K562 (cell line): ENCODE measurements around the gene OLFML3.

Source experiments
- BCLAF1 ChIP-seq, 2 experiments: fragments of 450-650 bp in 1 of 2; IDR thresholded peaks; 2 replicates each; pipeline ENCODE4 v1.6.1; 2011 to 2017; ENCODE audit warnings: low read depth in 2 of 2, antibody characterized with exemption in 1 of 2, borderline replicate concordance in 1 of 2, low read length in 1 of 2, mild to moderate bottlenecking in 1 of 2, mixed read lengths in 1 of 2; ENCODE audit not compliant: control insufficient read depth in 1 of 2
- CHD2 ChIP-seq: IDR thresholded peaks from 2 replicates; pipeline ENCODE4 v1.6.1; 2011; ENCODE audit warnings: low read depth, low read length
- CHD4 ChIP-seq: fragments of 200-600 bp; sonication (generic); IDR thresholded peaks from 3 replicates; pipeline ENCODE4 v1.6.1; 2012; ENCODE audit warnings: low read depth, mild to moderate bottlenecking, mixed read lengths, low read length, inconsistent platforms; ENCODE audit not compliant: insufficient read depth, insufficient replicate concordance, poor library complexity, severe bottlenecking
- FIP1L1 ChIP-seq: fragments of 200-400 bp; formaldehyde crosslinking; IDR thresholded peaks from 2 replicates; pipeline ENCODE4 v1.6.1; 2018; ENCODE audit warnings: mild to moderate bottlenecking, low read depth, low read length; ENCODE audit not compliant: poor library complexity, severe bottlenecking
- IRF1 ChIP-seq: sonication (generic); formaldehyde crosslinking; IDR thresholded peaks from 2 replicates; pipeline ENCODE4 v1.8.0; 2022; ENCODE audit warnings: missing genetic modification reagents, mild to moderate bottlenecking, borderline replicate concordance
- NBN ChIP-seq: fragments of 450-650 bp; IDR thresholded peaks from 2 replicates; pipeline ENCODE4 v1.6.1; 2016; ENCODE audit warnings: low read depth, mild to moderate bottlenecking
- PREB ChIP-seq: sonication (generic); formaldehyde crosslinking; IDR thresholded peaks from 2 replicates; pipeline ENCODE4 v1.8.1; 2023; ENCODE audit warnings: mild to moderate bottlenecking, missing genetic modification reagents
- REST ChIP-seq, 2 experiments: fragments of 450-650 bp; formaldehyde crosslinking in 1 of 2; IDR thresholded peaks; 2 replicates each; pipeline versions ENCODE4 v1.4.0 to v1.6.1; 2014 to 2020; ENCODE audit warnings: mild to moderate bottlenecking in 2 of 2, borderline replicate concordance in 1 of 2, low read depth in 1 of 2
- ZBTB8A ChIP-seq: fragments of 450-650 bp; IDR thresholded peaks from 2 replicates; pipeline ENCODE4 v1.6.1; 2018; ENCODE audit warnings: mild to moderate bottlenecking, moderate library complexity; ENCODE audit not compliant: partially characterized antibody
- ZEB2 ChIP-seq: fragments of 450-650 bp; IDR thresholded peaks from 2 replicates; pipeline ENCODE4 v1.6.1; 2016
- ZNF668 ChIP-seq: fragments of 250-450 bp; sonication (Bioruptor Pico); IDR thresholded peaks from 2 replicates; pipeline ENCODE4 v1.8.0; 2022; ENCODE audit warnings: mild to moderate bottlenecking, inconsistent platforms

- TF ChIP-seq ZNF668 (CRISPR knock-in tag) = no peak
- no peak for TF ChIP-seq CHD2
- TF ChIP-seq FIP1L1 = no peak
- TF ChIP-seq ZBTB8A = no peak
- no peak for TF ChIP-seq CHD4
- TF ChIP-seq NBN = no peak
- TF ChIP-seq ZEB2 = no peak
- TF ChIP-seq REST (IDR thresholded peaks at IDR 0.05; ENCODE audit: borderline replicate concordance) = no peak
- TF ChIP-seq REST (CRISPR knock-in tag; IDR thresholded peaks at IDR 0.05; ENCODE audit: low read depth) = no peak
- no peak for TF ChIP-seq IRF1 (CRISPR knock-in tag)
- TF ChIP-seq BCLAF1 (IDR thresholded peaks at IDR 0.05; ENCODE audit: borderline replicate concordance in 1 of 2, control insufficient read depth in 1 of 2, low read depth in 2 of 2, low read length in 1 of 2) = no peak
- no peak for TF ChIP-seq PREB
These were observed 47.8 kb upstream of the OLFML3 start for GRCh38 chr1:113931451-113931851.
